CD4-positive, alpha-beta T cell treated with Interleukin-17A for 1 hour (primary cell): ENCODE measurements around the gene IRS1.

ENCODE experiments used
- DNase-seq: peaks from one replicate; pipeline ENCODE4 v3.0.0-alpha.2; 2020

The IRS1 gene

DNA sequence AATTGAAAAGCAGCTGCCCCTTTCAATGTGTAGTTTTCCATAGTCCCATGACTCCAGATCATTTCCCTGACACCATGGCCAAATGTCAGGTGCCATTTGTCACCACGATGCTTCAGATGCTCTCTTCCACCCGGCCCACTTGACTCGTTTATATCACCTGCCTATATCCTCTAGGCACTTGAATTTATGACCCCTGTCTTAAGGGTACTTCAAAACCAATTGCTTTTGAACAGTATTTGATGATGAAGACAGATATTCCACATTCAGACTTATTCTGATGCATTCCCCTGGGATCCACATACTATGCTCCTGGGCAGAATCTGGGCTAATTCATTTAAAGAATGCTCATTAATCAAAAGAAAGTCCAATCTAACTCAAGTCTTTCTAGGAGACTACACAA is 19.3 kb upstream of the IRS1 start:
- DNase-seq = no peak

DNA sequence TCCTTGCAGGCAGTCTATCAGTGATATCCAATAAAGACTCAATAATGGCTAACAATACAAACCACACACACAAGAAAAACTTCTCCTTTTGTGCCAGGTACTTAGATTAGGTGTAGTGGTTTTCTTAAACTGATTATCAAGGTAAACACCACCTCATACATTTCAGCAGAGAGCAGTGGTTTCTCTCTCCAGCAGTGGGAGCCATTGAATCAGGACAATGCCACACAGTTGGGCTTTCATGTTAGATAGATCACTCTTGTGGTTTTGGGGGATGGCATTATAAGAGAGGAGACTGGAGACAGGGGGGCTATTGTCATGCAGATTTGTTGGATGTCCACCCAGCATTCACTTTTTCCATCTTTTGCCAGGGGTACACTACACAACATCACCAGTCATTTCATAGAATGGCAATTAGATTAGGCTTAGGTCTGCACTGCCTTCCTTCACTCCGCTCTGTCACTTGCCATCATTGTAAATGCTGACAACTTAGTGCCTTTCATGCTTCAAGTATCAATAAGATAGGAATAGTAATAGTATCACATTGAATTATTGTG is 13.6 kb upstream of the IRS1 start:
- DNase-seq = no peak

DNA sequence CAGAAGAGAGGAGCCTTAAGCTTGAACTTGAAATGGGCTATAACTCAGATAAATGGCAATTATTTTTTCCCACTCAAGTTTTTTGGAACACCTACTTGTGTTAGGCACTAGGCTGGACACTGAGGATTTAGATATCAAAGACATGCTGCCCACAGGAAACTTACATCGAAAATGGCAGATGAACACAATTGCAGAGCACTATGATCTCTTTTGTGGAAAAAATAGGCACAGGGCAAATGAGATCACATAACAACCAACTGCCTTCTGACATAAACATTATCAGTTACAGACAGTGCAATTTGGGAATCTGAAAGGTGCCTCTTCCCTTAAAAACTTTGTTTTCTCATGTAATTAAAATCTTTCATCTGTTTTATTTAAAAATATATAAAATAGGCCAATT is 3.8 kb upstream of the IRS1 start:
- DNase-seq = no peak

DNA sequence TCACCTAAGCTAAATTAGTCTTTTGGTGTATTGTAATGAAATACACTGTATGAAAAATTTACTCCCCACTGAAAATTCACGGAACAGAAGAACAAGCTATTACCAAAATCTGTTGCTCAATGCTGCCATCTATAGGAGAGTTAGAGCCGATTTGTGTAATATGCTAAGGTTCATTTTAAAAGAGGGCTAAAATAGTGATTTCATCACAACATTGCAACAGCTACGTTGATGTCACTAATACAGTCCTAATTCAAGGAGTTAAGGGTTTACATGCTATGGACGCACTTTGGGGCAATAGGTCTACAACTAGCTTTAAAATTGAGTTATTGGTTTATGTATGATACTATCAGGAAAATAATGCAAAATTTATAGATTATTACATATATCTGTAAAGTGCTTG is 3.0 kb upstream of the IRS1 start:
- peak; percentile 80 for DNase-seq

DNA sequence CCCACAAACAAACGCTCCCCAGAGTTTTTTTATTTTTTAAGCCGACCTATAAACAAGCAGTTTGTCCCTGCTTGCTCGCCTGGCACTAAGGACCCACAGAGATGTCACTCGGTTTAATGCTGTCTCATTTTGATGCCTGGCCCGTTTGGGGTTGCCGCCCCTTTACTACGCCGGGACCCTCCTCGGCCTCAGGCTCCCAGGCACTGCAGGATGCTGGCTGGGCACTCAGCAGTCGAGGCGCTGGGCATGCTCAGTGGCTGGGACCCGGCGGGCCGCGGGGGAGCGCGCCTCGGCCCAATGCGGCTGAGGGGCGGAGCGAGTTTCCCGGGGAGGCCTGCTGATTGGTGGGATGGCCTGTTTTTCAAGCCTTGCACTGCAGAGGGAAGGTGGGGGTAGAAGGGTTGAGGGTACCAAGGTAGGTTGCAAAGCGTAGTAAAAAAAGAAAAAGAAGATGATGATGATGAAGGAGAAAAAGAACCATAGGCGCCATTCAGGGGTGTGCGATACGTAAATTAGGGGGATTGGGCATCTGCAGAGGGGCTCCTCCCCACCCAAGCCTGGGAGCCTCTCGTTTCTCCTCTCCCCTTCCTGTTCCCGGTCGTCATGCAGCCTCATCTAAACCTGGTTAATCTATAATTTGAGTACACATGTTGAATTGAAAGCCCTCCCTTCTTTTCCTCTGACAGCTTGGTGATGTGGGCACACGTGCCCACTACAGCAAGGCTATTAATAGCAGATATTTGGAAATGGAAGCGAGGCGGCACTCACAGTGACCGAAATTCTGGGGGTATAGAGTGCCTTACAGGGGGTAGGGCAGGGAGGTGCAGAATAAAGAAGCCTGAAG is 1.5 kb upstream of the IRS1 start:
- peak; percentile 78 for DNase-seq

DNA sequence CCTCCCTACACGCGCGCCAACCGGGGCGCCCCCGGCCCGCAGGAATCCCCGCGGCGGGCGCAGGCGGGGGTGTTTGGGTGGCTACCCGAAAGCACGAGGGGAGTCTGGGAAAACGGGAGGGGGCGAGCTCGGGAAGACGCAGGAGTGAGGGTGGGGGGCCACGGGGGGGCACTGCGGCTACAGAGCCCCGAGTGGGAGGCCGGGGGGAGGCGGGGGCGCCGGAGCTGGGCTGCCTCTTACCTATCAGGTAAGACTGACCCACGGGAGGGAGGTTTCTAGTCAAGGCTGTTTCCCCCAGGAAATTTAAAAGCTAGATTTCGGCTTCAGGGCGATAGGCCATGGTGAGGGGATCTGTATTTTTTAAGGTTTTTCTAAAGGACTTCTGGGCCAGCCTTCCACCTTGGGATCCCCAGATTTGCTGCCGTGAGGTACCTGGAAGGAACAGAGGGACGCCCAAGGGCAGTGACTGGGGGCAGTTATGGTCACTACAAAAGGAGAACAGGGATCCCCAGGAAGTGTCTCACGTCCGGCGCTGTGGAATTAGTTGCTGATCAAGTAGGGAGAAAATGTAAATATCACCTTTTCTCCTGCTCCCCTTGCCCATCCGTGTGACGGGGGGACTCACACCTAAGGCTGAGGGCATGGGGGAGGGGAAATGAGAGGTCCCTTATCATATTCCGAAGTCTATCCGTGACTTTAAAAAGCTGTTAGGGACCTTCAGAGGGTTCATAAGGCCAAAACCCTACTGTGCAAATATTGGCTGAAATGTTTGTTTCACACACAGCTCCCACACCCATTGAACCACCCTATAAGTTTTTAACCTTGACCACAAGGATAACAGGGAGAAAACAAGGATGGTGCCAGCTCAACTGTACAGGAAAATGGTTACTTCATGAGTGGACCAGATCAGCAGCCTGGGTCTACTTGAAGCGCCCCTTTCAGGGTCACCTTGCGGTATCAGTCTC is 638 bp upstream of the IRS1 start:
- no peak for DNase-seq

DNA sequence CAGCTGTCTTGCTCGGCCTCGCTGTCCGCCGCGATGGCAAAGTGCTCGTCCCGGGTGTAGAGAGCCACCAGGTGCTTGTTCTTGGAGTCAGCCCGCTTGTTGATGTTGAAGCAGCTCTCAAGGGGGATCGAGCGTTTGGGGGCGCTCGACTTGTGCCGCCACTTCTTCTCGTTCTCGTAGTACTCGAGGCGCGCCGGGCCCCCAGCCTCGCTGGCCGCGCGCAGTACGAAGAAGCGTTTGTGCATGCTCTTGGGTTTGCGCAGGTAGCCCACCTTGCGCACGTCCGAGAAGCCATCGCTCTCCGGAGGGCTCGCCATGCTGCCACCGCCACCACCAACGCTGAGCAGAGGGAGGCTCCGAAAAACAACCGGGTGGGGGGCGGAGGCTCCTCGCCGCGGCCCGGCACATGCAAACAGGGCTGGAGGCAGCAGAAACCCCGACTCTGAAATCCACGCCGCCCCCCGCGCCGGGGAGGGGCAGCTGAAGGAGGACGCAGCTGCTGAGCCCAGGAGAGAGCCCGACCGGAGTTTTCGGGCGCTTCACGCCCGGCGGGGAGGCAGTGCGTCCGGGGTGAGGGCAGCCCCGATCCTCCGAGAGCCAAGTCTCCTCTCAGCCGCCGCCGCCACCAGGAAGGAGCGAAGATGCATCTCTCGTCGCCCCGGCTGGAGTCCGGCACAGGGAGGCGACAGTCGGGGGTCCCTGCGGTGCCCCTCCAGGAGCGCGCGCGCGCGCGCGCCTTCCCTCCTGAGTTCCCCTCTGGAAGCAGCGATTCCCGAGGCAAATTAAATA is 1.0 kb downstream of the IRS1 start:
- peak; percentile 43 for DNase-seq

DNA sequence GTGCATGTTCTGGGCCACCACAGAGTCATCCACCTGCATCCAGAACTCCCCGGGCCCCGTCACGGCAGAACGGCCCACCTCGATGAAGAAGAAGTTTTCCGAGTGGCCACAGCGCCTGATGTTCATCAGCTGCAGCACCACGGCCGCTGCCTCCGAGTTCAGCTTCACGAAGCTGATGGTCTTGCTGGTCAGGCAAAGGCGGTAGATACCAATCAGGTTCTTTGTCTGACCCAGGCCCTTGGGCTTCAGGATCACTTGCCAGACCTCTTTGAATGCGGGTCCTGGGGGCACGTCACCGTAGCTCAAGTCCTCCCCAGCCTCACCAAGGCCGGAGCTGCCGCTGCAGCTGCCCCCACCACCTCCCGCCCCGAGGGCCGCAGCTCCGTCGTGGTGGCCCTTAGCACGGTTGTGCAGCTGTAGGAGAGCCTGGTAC is 1.6 kb downstream of the IRS1 start:
- no peak for DNase-seq

DNA sequence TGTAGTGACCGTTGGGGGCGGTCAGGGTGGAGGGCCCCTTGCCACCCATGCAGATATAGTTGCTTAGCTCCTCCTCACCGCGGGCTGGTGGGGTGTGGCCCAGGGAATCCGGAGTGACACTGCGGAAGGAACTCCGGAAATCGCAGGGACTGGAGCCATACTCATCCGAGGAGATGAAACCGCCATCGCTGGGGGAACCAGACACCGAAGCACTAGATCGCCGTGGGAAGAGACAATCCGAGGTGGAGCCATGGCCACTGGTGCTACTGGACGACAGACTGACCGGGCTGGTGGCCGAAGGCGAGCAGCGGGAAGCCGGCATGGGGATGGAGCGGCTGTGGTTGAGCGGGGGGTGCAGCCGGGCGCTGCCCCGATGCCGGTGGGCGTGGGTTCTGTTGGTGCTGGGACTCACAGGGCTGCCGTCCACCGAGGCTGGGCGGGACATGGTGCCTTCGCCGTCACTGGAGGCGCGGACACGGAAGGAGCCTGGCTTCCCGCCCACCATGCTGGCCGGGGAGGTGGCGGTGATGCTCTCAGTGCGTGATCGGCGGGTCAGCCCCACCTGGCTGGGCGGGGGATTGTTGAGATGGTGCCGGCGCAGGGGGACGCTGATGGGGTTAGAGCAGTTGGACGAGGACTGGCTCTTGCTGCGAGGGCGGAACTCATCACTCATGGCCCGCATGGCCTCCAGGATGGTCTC is 2.2 kb downstream of the IRS1 start:
- DNase-seq = no peak

DNA sequence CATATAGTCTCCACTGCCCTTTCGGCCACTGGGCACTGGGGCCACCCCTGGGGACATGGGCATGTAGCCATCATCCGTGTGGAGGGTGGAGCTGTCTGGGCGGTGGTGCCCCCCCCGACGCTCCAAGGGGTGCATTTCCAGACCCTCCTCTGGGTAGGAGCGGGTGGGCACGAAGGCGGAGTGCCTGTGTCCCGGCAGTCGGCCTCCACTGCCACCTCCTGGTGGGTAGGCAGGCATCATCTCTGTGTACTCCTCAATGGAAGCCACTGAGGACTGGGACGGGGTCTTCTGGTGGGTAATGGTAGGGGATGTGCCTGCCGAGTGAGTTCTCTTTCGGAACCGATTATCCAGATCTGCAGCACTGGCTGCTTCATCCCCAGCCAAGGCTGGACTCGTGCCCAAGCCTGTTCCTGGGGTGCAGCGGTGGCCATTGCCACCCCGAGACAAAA is 2.8 kb downstream of the IRS1 start:
- no peak for DNase-seq

DNA sequence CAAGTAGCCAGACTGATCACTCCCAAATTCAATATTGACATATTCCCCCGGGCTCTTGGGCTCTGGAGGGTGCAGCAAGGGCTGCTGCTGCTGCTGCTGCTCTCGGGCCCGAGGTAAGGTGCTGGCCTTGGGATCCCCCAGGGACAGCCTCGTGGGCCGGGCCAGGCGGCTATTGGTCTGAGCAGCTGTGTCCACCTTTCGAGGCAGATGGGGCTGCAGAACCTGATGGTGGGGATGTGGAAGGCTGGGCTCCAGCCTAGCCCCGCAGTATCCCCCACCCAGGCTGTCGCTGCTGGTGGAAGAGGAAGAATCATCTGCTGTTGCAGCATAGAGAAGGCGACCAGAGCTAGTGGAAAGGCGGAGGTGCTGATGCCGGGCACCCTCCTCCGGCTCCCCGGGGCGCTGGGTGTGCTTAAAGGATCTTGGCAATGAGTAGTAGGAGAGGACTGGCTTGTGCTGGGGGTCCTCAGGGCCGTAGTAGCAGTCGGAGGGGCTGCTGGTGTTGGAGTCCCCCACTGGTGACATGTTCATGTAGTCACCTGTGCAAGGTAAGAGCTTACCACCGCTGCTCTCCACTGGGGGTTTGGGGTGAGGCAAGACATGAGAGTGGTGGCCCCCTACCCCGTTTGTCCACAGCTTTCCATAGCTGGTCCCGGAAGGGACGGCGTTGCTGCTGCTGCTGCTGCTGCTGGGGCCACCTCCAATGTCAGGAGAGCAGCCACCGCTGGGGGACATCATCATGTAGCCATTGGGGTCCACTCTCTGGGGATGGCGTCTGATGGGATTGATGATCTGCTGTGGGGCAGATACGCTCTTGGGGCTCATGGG is 3.4 kb downstream of the IRS1 start:
- no peak for DNase-seq

DNA sequence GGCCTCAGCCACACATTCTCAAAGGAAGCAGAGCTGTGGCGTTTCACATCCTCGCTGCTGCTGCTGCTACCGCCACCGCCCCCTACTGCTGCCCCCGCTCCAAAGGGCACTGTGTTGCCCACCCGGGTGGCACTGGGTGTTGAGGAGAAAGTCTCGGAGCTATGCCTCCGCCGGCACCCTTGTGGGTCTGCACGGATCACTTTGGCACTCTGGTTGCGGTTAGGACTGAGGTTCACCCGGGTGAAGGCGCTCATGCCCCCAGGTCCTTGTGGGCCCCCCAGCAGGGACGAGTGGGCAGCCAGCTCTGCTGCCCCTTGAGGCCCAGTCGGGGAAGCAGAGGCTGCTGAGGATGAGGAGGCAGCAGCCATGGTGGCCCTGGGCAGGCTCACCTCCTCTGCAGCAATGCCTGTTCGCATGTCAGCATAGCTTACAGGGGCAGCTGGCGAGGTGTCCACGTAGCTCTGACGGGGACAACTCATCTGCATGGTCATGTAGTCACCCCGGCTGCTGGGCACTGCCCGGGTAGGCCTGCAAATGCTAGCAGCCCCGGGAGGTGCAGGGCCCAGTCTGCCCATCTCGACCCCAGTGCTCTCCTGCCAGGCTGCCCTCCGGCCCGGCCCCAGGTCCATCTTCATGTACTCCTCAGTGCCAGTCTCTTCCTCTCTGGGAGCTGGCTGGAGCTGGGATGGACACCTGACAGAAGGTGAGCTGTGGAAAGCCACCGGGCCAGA is 4.2 kb downstream of the IRS1 start:
- no peak for DNase-seq

DNA sequence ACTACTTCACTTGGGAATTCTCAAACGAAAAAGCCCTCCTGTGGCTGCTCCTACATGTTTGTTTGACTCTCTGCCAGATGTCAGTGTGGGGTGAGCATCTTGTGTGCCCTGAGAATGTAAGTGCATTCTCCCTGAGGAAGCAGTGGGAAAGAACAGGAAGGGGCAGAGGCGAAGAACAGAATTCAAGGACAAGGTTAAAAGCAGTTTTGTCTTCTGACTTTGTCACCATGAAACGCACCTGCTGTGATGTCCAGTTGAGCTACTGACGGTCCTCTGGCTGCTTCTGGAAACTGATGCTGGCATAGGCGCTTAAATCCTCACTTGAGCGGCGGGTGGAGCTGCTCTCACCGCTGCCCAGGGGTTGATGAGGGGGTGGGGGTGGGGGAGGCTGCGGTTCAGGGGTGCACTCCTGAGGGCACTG is 4.9 kb downstream of the IRS1 start:
- DNase-seq = no peak

DNA sequence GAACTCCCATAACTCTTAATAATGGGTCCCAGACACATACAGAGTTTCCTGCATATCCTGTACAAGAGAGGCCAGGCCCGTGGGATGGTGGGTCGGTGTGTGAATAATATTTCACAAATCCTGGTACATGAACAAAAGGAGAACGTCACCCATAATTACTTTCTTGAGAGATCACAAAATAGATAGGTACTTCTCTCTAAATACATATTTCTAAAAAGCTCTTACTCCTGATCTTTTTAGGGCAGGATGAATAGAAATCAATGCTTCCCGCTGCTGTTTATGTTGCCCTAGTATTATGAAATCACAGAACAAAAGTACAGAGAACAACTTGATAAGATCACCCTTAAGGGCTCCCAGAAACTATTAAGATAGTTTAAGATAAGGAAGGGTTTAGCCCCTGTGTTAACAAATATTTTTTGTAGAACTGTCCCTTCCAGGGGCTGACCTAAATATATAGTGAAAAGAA is 5.4 kb downstream of the IRS1 start:
- no peak for DNase-seq

DNA sequence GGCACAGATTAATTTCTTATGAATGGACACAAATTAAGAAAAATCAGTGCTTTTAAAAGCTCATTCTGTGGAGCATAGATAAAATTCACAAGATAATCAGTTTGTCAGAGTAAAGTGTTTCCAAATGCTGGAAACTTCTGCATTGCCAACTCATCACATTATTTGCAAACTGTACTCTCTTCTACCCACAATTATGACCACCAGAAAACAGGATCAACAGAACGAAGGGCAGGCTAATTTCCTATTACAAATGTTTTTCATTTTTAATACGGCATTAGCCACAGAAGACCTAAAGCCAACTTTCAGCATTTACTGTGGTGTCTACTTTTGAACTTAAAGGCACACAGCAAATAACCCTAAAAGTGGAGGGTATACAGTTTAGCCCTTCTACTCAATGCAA is 6.0 kb downstream of the IRS1 start:
- no peak for DNase-seq

DNA sequence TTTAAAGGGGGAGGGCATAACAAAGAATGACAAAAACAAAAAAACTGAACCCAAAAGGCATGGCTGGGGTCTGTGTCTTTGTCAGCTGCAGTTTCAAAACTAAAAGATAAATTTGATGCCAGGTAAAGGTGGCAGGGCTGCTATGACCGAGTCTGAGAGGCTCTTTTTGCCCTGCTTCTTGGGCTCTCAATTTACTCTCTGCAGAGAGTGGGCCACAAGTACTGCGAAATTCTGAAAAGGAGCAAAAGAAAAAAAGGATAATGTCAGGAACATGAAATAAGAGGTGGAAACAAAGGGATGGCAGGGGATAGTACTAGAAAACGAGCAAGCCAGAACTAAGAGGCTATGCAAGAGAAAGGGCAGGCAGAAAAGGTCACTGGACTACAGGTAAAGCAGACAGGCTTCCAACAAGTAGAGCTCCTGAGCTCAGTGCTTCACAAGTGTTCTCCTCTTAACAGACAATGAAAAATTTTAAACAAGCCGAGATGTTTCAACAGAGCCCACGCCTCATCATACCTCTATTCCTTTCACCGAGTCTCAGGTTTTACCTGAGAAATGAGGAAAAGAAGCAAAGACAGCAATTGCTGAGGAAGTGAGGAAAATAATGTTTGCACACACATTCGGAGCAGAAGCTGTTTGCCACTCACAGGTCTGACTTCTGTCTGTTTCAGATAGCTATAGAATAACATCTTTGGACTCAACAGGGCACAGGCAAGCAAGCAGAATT is 7.3 kb downstream of the IRS1 start:
- DNase-seq = no peak

DNA sequence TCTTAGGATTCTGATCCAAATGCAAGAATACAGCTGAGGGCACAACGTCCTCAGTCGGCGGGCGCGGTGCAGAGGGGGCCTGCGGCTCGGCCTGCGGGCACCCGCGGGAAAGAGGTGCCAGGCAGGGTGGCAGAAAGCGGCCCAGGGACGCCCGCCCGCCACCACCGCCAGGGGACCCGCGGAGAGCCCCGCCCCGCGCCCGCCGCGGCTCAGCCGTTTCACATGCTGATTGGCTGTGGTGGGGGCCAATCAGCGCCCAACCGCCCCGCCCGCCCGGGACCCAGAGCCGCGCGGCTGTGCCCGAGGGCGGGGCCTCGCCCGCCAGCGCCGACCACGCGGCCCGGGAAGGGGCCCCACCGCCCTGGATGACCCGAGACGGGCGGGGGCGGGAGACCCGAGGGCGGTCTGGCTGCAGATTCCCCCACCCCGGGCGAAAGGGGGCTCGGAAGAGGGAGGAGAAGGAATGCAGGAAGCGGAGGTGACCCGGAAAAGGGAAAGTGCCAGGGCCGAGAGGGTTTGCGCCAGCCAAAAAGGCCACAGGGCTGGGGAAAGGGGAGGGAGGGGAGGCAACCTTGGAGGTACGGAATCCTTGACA is 8.0 kb downstream of the IRS1 start:
- peak; percentile 91 for DNase-seq

DNA sequence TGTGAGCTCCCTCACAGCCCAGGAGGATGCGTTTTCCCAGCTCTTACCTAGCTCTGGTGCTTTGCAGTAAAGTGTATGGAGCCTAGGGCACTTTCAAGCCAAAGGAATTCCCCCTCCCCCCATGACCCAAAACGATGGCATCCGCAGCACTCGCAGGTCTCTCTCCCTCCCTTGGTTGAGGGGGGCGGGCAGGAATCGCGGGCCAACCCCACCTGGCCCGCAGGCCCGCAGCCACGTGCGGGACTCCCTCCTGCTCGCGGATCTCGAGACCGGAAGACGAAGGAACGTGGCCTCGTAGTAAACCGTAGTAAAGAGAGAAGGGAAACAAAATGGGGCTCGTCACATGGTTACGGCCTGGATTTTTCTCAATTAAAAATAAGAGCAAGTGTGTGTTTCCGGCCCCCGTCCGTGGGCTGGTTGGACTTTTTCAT is 8.5 kb downstream of the IRS1 start:
- DNase-seq = peak; percentile 82

DNA sequence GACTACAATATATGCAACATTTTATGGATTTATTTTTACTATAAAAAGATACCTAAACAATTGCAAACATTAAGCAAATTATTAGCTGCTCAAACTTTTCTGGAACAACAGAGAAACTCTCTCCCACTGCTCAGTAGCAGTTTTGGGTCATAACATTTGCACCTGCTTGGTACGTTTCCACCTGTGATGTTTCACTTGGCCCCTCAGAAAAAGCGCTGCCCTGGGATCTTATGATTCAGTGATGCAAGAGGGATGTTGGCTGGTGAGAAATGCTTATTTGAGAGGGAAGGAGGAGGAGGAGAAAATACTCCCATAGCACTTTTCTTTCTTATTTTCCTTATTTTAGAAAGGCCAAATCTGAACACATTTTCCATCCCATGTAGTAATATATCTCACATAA is 9.2 kb downstream of the IRS1 start:
- no peak for DNase-seq
